GM21619 (cell line): ENCODE results near the gene NKD2.

ENCODE experiments used
- ATAC-seq: cut with Tn5 transposase; IDR thresholded peaks from one replicate; pipeline ENCODE4 v1.9.1; 2021; ENCODE audit not compliant: unreplicated experiment

NKD2 gene

DNA sequence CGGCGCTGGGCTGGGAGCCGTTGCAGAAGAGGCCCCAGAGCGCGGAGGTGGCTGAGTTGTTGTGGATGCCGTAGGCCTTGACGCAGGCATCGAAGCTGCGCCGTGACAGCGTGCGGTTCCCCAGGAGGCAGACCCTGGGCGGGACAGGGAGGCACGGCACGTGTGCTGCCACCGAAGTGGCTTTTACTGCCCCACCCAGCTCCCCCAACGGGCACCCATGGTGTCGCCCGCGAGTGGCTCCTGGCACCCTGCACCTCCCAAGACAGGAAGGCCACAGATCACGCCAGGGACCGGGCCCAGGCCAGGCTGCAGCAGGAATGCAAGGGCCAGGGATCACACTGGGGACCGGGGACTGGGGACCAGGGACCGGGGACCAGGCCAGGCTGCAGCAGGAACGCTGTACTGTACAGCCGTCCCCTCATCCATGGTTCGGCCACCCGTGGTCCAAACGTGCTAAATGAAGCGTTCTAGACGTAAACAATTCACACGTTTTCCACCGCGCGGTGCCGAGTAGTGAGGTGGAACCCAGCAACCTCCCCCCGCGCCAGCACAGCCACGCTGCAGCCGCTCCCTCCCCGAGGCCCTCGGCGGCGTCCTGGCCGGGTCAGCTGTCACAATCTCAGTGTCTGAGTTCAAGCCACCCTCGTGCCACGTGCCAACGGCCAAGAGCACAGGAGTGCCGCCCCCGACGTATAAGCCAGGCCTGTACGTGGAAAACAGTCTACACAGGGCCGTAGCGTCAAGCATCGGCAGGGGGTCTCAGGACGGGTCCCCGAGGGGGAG, 75.4 kb downstream of the NKD2 start:
- ATAC-seq: no peak

DNA sequence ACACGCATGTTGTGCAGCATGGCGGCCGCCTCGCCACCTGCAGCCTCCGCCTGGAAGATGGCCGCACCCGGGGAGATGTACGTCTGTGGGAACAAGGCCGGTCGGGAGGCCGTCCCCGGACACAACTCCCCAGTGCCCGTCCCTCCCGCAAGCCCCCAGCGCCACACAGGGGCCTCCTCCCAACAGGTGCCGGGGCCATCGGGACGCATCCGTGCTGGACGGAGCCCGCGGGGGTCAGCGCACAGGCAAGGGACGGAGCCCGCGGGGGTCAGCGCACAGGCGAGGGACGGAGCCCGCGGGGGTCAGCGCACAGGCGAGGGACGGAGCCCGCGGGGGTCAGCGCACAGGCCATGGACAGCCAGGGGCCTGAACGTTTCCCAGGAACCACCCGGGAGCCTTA, 76.8 kb downstream of the NKD2 start:
- no peak for ATAC-seq

DNA sequence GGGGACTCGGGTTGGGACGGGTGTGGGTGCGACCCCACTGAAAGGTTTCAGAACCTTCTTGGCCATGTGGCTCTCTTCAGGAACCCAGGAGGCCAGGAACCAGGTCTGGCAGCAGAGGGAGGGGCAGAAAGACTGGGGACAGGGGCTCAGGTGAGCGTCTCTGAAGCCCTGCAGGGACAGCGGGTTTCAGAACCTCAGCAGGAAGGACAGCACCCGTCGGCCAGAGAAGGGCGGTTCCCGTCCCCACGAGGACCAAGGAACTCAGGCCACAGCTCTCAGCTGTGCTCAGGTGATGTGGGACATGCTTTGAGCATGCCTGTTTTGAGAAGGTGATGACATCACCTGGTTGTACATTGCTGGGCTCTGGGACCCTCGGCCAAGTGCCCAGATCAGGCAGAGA, 77.5 kb downstream of the NKD2 start:
- ATAC-seq: no peak

DNA sequence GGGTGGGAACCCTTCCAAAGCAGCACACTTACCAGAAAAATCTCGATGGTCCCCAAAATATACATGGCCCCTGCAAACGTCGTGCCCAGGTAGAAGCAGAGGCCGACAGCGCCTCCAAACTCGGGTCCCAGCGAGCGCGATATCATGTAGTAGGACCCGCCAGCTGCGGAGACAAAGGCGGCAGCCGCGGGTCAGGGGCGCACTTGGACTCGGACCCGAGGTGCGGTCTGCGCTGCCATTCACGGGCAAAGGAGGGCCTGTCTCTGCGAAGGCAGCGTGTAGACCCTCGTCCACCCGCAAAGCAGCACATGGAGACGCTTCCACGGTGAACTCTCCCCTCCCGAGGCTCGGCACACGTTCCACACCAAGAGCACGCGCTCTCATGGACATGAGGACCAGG, 78.3 kb downstream of the NKD2 start:
- ATAC-seq: no peak

DNA sequence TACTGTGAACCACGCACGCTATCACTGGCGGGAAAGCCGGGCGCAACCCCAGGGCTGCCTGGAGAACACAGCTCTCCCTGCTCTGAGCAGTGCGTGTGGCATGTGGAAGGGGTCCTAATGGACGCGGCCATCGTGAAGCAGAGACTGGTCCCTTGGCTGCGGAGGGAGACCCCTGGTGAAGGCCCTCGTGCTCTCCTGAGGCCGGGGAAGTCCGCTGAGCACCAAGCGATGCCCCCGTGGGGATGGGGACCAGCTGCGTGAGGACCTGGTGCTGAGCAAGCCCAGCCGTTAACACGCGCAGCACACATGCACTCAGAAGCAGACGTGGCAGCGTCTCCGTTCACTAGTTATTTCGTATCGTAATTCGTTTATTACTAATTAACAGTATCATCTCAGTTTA, 78.8 kb downstream of the NKD2 start:
- no peak for ATAC-seq

DNA sequence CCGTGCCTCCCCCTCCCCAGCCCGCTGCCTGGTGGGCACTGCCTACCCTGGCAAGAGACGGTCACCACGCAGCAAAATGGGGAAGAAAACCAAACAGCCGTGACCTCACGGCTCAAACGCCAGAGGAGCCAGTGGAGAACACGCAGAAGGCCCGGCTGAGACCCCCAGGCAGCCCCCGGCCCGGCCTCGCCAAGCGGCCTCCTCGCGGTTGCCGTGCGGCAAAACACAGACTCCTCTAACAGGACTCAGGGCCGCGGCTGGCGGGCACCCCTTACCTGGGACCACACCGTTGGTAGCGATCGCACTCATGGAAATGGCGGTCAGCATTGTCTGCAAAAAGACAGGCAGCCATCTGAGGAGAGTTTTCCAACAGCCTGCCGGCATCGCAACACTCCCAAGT, 79.4 kb downstream of the NKD2 start:
- no peak for ATAC-seq
